ENCODE results near the gene VWA5A.

The VWA5A gene, protein sequence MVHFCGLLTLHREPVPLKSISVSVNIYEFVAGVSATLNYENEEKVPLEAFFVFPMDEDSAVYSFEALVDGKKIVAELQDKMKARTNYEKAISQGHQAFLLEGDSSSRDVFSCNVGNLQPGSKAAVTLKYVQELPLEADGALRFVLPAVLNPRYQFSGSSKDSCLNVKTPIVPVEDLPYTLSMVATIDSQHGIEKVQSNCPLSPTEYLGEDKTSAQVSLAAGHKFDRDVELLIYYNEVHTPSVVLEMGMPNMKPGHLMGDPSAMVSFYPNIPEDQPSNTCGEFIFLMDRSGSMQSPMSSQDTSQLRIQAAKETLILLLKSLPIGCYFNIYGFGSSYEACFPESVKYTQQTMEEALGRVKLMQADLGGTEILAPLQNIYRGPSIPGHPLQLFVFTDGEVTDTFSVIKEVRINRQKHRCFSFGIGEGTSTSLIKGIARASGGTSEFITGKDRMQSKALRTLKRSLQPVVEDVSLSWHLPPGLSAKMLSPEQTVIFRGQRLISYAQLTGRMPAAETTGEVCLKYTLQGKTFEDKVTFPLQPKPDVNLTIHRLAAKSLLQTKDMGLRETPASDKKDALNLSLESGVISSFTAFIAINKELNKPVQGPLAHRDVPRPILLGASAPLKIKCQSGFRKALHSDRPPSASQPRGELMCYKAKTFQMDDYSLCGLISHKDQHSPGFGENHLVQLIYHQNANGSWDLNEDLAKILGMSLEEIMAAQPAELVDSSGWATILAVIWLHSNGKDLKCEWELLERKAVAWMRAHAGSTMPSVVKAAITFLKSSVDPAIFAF

DNA sequence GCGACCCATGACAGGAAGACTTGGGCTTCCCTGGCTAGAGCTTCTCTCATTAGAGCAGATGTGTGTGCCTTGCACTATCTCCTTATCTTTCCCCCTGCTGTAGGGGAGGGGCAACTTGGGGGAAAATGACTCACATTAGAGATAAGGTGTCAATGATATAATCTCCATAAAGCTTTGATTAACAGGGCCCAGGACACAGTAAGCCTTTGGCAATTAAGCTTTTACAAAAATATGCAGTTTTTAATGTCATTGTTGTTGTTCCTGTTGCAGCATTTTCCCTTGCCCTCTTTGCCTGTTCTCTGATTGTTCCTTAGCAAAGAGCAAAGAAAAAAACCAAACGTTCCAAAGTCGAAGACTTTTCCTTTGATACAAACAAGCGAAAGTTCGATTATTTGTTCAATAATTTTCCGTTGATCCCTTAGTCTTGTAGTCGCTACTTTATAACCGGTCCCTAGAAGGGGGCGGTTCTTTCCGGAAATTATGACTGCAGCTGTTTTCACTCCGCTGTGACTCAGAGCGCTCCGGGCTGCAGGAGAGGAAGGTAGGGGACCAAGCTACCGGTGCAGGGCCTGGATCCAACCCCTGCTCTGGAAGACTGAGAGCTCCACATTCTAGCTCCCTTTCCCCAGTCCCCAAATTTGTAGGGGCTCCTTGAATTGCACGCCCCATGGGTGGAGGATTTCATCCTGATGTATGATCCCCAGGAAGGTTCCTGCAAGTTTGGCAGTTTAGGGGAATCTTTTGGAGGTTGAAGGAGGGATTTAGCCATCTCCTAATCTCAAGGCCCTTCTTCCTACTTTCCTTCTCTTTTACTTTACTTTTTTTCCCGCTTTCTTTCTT lies at the start of gene VWA5A:
TSS of gene VWA5A (plus strand) at position 509 of the 840 bp plus-strand sequence. CDS start 2,062 bp downstream, outside the sequence.
- peak in 46 of 56 donors; percentile 8 to 75 (median 49) for DNase-seq

DNA sequence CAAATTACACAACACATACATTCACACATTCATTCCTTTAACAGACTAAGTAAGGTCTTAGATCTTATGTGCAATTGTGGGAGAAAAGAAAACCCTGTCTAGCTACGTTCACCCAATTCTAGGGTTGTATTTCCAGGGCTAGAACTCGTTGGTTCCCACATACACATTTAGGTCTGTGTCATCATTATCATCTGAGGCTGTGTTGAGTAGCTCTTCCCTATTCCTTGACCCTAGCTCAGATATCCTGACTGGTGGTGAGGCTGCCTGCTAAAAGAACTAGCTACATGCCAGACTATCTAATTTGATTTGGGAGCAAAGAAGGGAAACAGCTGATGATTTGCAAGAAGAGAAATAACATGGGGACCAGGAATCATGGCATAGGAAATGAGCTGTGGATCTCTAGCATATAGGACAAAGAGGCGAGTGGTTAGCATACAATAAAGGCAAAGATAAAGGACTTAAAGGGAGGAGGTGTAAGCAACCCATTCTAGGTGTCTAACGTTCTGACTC lies 46.6 kb upstream of the VWA5A start:
- DNase-seq: no peak

DNA sequence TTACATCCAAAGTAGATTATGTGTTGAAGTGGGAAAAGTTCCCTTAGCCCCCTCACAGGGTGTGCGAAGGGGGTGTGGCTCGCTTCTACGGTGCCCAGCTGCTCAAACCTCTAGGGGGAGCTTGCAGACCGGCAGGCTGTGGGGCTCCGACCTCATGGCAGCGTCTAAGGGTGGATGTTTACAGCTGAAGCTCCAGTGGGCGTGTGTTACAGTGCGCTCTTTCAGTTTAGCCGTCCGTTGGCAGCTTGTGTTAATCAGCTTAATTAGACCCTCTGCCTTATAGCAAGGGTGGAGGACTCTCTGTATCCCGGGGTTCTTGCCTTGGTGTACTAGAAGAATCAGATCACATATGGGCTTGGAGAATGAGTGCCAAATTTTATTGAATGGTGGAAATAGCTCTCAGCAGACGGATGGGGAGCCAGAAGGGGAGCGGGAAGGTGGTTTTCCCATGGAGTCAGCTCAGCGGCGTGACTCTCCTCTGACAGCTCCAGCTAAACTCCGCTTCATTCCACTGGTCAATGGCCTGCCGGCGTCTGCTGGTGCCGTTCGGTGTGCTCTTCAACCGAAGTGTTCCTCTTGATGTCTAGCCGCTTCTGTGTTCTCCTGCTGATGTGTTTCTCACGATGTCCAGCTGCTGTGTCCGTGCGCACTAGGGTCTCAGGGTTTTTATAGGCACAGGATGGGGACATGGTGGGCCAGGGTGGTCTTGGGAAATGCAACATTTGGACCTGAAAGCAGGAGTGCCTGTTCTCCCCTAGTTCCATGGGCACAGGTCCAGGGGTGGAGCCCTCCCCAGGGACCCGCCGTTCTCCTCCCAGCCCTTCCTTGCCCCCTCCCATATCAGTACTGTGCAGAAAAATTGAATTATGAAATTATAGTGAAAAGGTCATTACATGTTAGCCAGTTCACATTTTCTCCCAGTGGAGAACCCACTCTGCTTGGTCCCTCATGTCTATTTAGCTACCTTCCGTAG lies 45.5 kb upstream of the VWA5A start:
- peak in 22 of 56 donors; percentile 8 to 42 (median 18) for DNase-seq

DNA sequence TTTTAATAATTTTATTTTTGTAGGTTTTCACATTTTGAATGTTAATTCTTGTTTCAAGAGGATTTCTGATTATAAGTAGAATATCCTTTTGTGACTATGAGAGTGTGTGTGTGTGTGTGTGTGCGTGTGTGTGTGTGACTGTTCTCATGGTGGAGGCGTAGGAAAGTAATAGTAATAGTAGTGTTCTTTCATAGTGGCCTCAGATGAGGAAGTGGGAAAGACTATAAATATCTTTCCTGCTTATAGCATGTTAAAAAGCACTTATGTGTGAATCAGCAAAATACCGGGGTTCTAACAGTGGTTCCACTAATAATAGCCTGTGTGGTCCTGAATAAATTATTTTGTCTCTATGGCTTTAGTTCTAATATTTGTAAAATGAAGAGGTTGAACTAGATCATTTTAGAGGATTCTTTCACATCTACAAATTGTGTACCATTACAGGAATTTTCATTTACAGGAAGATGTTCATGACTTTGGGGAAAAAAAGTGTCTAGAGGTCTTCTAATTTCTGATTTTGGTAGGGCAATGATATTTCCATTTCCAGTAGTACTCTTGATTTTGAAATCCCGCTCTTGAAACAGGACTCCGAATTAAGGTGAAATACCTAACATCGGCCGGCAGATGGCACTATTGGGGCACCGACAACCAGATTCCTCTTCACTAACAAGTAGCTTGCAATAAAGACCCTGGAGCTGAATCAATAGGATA lies 44.2 kb upstream of the VWA5A start:
- peak in 40 of 56 donors; percentile 11 to 80 (median 44) for DNase-seq

DNA sequence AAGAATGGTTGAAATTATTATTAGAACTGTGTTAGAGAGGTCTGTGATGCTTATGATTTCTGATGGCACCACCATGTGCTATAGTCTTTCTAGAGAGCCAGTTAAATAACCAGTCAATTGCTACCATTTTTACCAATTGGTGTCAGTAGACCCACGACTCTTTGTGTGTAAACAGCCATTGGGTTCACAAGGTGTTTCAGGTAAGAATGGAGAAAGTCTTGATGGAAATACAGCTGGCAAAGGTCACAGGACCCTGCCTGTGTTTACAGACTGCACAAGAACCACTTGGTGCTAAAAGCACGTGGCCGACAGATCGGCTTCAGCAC lies 43.7 kb upstream of the VWA5A start:
- DNase-seq: no peak

DNA sequence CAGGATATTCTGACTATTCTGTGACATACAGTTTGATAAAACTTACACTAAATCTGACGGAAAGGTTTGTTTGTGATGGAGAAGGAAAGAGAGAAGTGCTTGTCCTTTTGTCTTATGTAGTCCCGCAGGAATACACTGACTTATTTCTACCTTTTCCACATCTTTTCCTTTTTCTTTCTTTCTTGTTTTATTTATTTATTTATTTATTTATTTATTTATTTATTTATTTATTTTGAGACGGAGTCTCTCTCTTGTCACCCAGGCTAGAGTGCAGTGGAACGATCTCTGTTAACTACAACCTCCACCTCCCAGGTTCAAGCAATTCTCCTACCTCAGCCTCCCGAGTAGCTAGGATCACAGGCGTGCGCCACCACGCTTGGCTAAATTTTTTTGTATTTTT lies 43.1 kb upstream of the VWA5A start:
- no peak for DNase-seq

DNA sequence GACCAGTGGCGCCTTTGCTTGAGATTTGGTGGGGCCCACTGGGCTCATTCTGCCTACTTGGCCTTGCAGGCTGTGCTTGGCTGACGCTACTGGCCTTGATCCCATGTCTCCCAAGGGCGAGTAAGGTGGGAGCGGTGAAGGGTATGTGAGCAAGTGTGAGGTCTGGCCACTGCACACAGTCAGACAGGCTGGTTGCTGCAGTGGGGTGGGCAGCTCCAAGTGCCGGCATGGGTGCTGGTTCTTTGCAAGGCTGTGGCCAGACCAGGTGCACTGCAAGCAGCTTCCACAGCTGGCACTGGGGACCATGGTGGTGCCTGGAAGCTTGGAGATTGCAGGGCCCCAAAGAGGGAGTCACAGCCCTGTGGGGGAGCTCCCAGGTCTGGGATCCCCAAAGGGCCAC lies 40.7 kb upstream of the VWA5A start:
- no peak for DNase-seq

DNA sequence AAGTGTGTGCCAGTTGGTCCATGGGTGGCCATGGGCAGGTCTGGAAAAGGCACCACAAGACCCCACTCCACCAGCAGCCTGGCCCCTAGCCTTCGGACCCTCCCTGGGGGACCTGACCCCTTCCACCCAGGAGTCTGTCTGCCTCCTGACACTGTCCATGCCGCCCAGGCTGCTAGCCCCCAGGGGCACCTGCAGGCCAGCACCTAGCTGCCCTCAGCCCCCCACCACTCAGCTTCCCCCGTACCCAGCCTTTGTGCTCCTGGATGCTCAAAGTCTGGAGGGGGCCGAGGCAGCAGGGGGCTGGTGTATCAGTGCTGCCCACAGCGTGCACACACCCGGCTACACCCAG lies 39.8 kb upstream of the VWA5A start:
- no peak for DNase-seq

DNA sequence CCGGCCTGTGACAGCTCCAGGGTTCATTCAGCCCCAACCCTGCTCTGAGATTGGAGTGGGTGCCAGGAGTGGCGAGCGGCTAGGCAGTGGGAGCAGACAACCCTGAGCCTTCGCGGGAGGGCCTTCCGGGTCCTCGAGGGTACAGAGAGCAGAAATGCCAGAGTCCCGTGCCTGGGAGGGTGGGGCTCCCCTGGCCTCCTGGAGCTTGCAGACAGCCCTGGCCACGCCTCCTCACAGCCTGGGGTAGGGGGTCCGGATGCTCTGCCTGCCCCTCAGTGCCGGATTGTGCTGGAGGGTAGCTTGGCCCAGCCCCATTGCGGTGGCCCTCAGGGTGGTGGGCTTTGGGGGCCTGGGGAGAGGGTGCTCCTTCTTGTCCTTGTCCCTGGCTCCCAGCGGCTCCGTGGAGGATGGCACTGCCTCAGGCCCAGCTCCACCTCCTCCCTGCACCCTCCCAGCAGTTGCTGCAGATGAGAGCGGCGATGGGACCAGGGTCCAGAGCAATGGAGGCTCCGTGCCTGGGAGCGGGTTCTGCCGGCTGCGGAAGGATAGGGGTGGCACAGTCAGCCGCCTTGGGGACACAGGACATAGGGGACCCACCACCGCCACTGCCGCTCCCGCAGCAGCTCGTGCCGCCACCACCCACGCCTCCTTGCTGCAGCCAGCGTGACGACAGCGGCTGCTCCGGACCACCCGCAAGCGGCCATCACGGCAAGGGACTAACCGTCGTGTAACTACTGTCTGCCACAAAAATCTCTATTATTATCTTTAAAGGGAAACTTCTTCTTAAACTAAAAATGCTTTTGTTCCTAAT lies 39.2 kb upstream of the VWA5A start:
- peak in 25 of 56 donors; percentile 11 to 67 (median 50) for DNase-seq

DNA sequence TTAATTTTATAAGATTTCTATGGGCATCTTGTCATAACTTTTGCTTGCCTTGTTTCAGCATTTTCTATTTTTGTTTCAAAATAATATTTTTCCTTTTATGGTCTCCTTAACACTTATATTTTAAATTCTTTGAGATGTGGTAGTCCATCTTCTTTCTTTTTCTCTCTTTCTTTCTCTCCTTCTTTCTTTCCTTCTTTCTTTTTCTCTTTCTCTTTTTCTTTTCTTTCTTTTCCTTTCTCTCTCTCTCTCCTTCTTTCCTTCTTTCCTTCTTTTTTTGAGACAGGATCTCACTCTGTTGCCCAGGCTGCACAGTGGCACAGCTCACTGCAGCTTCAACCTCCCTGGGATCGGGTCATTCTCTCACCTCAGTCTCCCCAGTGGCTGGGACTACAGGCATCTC lies 38.0 kb upstream of the VWA5A start:
- DNase-seq: no peak

DNA sequence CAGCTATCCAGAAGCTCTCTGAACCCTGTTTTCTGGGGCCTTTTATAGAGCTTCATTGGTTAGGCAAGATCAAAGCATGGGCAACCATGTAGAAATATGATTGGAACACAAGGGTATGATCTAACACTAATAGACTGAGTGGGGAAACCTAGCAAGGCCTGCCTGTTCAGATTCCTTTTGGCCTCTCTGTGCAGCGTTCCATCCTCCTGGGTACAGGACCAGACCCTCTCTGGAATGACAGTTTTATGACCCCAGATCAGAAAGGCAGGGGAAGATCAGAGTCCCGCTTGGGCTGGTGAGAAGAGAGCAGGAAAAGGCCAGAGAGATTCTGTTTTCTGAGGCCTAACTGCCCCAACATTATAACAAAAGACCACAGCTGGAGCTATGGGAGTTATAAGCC lies 36.7 kb upstream of the VWA5A start:
- DNase-seq: no peak

DNA sequence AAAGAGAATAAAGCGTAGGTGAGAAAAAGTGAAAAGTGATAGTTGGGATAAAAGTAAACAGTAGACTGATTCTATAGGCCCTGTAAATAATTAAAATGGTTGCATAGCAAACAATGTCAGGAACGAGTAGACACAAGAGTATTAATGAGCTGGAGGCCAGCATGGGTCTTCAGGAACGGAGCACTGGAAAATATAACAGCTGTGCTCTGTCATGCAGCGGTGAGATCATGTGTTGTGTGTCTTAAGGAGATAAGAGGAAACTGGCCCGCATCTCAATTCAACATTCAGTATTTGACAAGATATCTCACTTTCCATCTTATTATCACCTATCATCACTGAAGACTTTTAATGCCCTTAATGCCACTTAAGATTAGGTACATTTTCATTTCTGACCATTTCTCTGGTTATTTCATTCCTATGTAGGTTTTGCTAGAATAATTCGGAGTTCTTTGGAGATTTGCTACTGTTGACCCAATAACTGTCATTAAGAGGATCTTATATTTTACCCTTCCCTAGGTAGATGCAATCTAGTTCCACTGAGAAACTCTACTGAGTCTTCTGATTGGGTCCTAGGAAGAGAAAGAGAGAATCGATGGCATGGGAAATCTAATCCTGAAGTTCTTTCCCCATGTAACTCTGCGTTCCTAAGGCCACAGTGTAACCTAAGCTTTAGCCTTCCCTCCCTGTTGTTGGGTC lies 35.5 kb upstream of the VWA5A start:
- no peak for DNase-seq

DNA sequence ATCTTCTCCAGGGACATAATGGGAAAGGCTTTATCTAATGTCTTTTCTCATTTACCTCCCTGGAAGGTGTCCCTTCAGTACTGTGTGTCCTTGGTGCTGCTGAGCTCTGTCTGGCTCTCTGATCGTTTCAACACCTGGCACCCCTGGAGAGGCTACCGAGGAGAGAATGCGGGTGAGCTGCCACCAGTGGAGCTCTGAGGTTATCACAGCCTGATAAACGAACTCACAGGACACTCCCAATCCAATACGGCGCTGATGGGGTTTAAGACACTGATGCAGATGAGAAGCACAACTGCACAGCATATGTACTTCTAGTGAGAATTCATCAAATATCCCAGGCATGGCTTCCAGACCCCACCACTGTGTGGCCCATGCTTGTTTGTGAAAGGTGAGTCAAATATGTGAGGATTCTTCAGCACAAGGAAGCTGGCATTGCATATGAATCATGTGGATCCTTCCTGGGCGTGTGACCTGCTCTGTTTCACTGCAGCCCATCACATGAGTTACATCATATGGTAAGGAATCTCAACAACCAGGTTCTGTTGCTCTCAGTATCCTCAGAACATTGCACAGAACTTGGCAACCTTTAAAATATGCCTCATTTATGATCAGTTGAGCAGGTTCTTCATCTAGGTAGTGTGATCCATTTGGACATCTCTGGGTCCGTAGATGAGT lies 34.8 kb upstream of the VWA5A start:
- DNase-seq: no peak

DNA sequence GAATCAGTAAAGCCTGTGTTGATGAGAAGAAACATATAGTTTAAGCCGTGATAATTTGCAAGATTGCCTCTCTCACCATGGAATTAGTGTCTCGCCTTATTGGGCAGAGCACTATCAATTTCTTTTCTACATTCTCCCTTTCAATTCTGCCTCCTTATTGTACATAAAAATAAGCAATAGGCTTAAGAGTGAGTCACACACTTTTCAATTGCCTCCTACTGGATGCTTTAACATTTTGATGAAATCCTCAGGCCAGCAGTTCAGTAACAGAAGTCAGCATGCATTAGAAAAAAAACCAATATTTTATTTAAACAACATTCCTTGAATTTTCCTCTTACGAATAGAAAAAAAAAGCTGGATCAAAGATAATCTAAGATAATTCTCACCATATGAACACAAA lies 33.8 kb upstream of the VWA5A start:
- no peak for DNase-seq

DNA sequence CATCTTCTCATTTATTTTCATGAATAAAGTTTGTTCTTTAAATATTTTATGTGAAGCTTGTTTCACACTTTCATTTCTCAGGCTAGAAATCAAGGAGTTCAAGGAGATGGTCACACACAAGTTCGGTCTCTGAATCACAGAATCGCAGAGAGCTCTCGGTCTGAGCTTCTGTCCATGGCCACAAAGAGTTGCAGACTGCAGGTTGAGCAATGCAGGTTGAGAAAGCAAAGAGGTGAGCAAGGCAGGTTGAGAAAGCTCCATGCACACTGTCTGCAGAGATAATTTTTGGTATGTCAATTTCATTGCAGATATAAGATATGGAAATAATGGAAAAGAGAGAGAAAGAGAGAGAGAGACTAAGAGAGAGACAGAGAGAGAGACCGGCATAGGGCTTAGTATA lies 32.9 kb upstream of the VWA5A start:
- no peak for DNase-seq

DNA sequence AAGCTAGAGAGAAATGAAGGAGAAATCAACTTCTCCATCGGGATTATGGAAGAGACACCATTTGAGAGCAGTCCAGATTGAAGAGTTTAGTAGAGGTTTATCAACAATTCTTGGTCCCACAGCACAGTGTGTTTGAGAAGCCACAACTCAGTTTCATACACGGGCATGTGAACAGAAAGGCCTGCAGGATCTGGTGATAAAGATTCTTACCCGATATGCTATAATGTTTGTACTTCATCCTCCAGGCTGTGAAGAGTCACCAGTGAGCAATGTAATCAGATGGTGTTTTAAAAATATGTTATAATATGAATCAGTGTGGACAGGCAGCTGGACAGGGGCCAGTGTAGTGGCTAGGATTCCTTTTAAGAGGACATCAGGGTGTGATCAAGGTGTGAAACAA lies 29.7 kb upstream of the VWA5A start:
- DNase-seq: no peak

DNA sequence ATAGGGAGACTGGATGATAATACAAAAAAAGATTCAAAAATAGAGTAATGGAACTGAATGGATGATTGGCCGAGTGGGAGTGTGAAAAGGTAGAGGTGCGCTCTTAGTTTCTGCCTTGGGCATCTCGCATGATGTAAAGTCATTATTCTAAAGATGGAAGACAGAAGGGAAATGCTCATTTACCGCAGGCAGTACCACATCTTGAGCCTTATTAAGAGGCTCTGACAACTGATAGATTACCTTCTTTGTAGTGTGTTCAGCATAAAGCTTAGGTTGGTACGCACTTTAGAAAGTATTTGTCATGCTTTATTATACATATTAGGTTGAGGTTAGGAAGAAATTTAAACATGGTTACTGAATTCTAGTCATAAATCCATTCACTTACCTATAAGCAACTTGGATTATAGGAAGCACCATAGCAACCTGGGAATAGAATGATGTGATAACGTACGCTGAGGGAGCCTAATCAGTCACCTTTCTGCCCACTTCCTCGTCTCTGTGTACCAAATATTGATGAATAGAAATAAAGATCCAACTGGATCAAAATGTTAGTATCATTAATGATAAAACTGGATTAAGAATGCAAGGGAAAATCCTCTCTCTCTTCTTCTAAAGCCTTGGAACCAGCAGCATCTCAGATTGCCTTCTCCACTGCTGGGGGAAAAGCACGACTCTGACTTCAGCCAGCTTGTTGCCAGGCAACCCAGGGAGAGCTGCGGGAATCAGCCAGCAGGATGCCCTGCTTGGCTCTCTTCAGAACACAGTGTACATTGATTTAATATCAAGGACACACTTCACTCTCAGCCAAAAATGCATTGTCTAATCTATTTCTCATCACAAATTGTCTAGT lies 29.0 kb upstream of the VWA5A start:
- DNase-seq: peak in 35 of 56 donors; percentile 6 to 74 (median 43)

Measured in amygdala (tissue), 56 donors.